CD8-positive, alpha-beta memory T cell (primary cell): ENCODE measurements around the gene FURIN. TPM values are rescaled to one million over a fixed set of nuclear protein-coding genes. Genes with fewer than 3 reads are reported as not detected.

ENCODE experiments used
- CTCF ChIA-PET: fragments of 350-600 bp; sonication (Branson Sonifier 250); formaldehyde crosslinking; loops from one replicate; lab custom pipeline; 2021; ENCODE audit warnings: antibody characterized with exemption; lab: Charles Lee
- POLR2A ChIA-PET: fragments of 350-600 bp; sonication (Branson Sonifier 250); formaldehyde crosslinking; loops from one replicate; lab custom pipeline; 2021; ENCODE audit warnings: antibody characterized with exemption; lab: Charles Lee
- DNase-seq, 5 donors: peaks; one replicate each; pipeline versions ENCODE4 v3.0.0 to v3.0.0-alpha.2; 2020 to 2022; ENCODE audit warnings: mixed read lengths in 1 of 5
- H3K27ac ChIP-seq: one replicate; pipeline ENCODE4 v1.7.0; 2013; ENCODE audit warnings: low read depth, mild to moderate bottlenecking, low read length, moderate library complexity
- H3K27me3 ChIP-seq: 2 replicates; pipeline ENCODE4 v1.7.0; 2013; ENCODE audit warnings: low read length, mild to moderate bottlenecking; ENCODE audit not compliant: insufficient read depth, poor library complexity, severe bottlenecking
- H3K36me3 ChIP-seq: 2 replicates; pipeline ENCODE4 v1.7.0; 2013; ENCODE audit warnings: mild to moderate bottlenecking, low read length, moderate library complexity; ENCODE audit not compliant: insufficient read depth
- H3K4me1 ChIP-seq: 2 replicates; pipeline ENCODE4 v1.7.0; 2013; ENCODE audit warnings: mild to moderate bottlenecking, low read length, moderate library complexity; ENCODE audit not compliant: insufficient read depth
- H3K4me3 ChIP-seq: 2 replicates; pipeline ENCODE4 v1.7.0; 2013; ENCODE audit warnings: mild to moderate bottlenecking, low read length
- H3K9me3 ChIP-seq: 2 replicates; pipeline ENCODE4 v1.7.0; 2013; ENCODE audit warnings: mild to moderate bottlenecking, low read length
- H3K27ac Mint-ChIP-seq, 8 donors: one replicate each; pipeline ENCODE4 v1.8.0; 2020 to 2021; ENCODE audit warnings: mixed read lengths in 8 of 8, mild to moderate bottlenecking in 6 of 8, inconsistent platforms in 3 of 8, moderate library complexity in 3 of 8
- H3K27me3 Mint-ChIP-seq, 2 donors: one replicate each; pipeline ENCODE4 v1.8.0; 2020 to 2021; ENCODE audit warnings: mixed read lengths in 2 of 2, mild to moderate bottlenecking in 1 of 2, moderate library complexity in 1 of 2
- H3K36me3 Mint-ChIP-seq, 3 donors: one replicate each; pipeline ENCODE4 v1.8.0; 2020 to 2021; ENCODE audit warnings: mixed read lengths in 3 of 3, inconsistent platforms in 1 of 3, mild to moderate bottlenecking in 1 of 3
- H3K4me1 Mint-ChIP-seq, 3 donors: one replicate each; pipeline ENCODE4 v1.8.0; 2020 to 2021; ENCODE audit warnings: mixed read lengths in 3 of 3, inconsistent platforms in 1 of 3, mild to moderate bottlenecking in 1 of 3
- H3K4me3 Mint-ChIP-seq, 7 donors: one replicate each; pipeline ENCODE4 v1.8.0; 2020 to 2021; ENCODE audit warnings: mixed read lengths in 7 of 7, mild to moderate bottlenecking in 6 of 7, moderate library complexity in 4 of 7, inconsistent platforms in 2 of 7
- H3K9me3 Mint-ChIP-seq, 5 donors: one replicate each; pipeline ENCODE4 v1.8.0; 2020 to 2022; ENCODE audit warnings: mixed read lengths in 5 of 5, mild to moderate bottlenecking in 3 of 5, moderate library complexity in 2 of 5, inconsistent platforms in 1 of 5
- polyA plus RNA-seq: library from polyadenylated mRNA; unstranded; fragments of 300-500 nt; fragmentation: Illumina TruSeq; gene quantifications from one replicate; pipeline ENCODE4 v1.2.3, GENCODE V29; 2021
- total RNA-seq, 2 experiments: library from RNA; stranded (reverse); gene quantifications; one replicate each; pipeline ENCODE4 v1.2.3, GENCODE V29; 2021

The FURIN gene
- total and polyA plus RNA-seq, 3 experiments from 2014 or later, result 11.7 to 124 (median 121) TPM

GRCh38 chr15:90881978-90882721 lies 13.8 kb downstream of the FURIN start:
- peaks cover 4 to 12% (median 5%) of the 10 kb centered on the region in 3 donors for H3K4me1 Mint-ChIP-seq

GRCh38 chr15:90882781-90883525 lies 14.6 kb downstream of the FURIN start:
- Histone ChIP-seq H3K36me3 (no peaks in the 10 kb centered on the region), H3K4me1 (peaks cover 4% of the 10 kb centered on the region), H3K4me3 (no peak overlapping the region), H3K27me3 (no peaks in the 10 kb centered on the region), H3K9me3 (no peaks in the 10 kb centered on the region), H3K27ac (no peak overlapping the region)
- ChIA-PET POLR2A (no interaction called here), CTCF (no interaction called here)
- peaks cover 0 to 39% (median 4%) of the 10 kb centered on the region in 3 donors for H3K36me3 Mint-ChIP-seq
- no peak overlapping the region for H3K4me3 Mint-ChIP-seq
- DNase-seq, result no peak
- peak overlapping the region in 1 of 8 donors; percentile 92 for H3K27ac Mint-ChIP-seq
- peaks cover 4 to 12% (median 5%) of the 10 kb centered on the region in 3 donors for H3K4me1 Mint-ChIP-seq
- H3K27me3 Mint-ChIP-seq, result peaks cover 9 to 15% of the 10 kb centered on the region in 2 donors
- no peaks in the 10 kb centered on the region for H3K9me3 Mint-ChIP-seq

More at GRCh38 chr15:90881978-90882721, 13.8 kb downstream of the FURIN start:
- H3K4me3 ChIP-seq, result no peak overlapping the region
- peak overlapping the region in 1 of 8 donors; percentile 50 for H3K27ac Mint-ChIP-seq
- peaks cover 0 to 47% (median 4%) of the 10 kb centered on the region in 3 donors for H3K36me3 Mint-ChIP-seq
- no peak overlapping the region for H3K4me3 Mint-ChIP-seq
- H3K27me3 ChIP-seq, result no peaks in the 10 kb centered on the region
- ChIA-PET POLR2A (interaction anchor here (0.6 kb wide), 1 partner anchor 456 kb away, joined by 3 read pairs; no protein-coding TSS in a partner anchor), CTCF (interaction anchor here (1.5 kb wide), 1 partner anchor 234 kb away, joined by 3 read pairs; no protein-coding TSS in a partner anchor)
- H3K4me1 ChIP-seq, result peaks cover 4% of the 10 kb centered on the region
- H3K27ac ChIP-seq, result no peak overlapping the region
- H3K9me3 ChIP-seq, result no peaks in the 10 kb centered on the region
- DNase-seq, result no peak
- H3K27me3 Mint-ChIP-seq, result peaks cover 9% of the 10 kb centered on the region in 2 donors
- H3K9me3 Mint-ChIP-seq, result no peaks in the 10 kb centered on the region
- H3K36me3 ChIP-seq, result peaks cover 5% of the 10 kb centered on the region

- no peaks in the 10 kb centered on the region for H3K9me3 ChIP-seq
- no peaks in the 10 kb centered on the region for H3K27me3 ChIP-seq
- H3K4me3 Mint-ChIP-seq, result no peak overlapping the region
- H3K27me3 Mint-ChIP-seq, result peaks cover 12 to 19% of the 10 kb centered on the region in 2 donors
- H3K27ac ChIP-seq, result no peak overlapping the region
- H3K36me3 Mint-ChIP-seq, result peaks cover 0 to 33% (median 0%) of the 10 kb centered on the region in 3 donors
- no peak for DNase-seq
- no peaks in the 10 kb centered on the region for H3K36me3 ChIP-seq
- no peak overlapping the region for H3K4me3 ChIP-seq
- H3K9me3 Mint-ChIP-seq, result no peaks in the 10 kb centered on the region
- POLR2A ChIA-PET, result no interaction called here
- no peak overlapping the region for H3K27ac Mint-ChIP-seq
- H3K4me1 Mint-ChIP-seq, result peaks cover 4 to 15% (median 5%) of the 10 kb centered on the region in 3 donors
- CTCF ChIA-PET, result interaction anchor here (3.3 to 3.8 kb wide), 2 partner anchors 49 to 235 kb away, joined by 16 to 34 read pairs; partner anchors contain the start of gene HDDC3
- H3K4me1 ChIP-seq, result peaks cover 4% of the 10 kb centered on the region
These were observed 15.2 kb downstream of the FURIN start for GRCh38 chr15:90883526-90883975.

GRCh38 chr15:90883976-90884718 lies 15.8 kb downstream of the FURIN start, which contains the start of gene FES:
Gene FES (plus strand): TSS chr15:90884504. CDS start chr15:90885046, 542 bp downstream.
- Histone ChIP-seq H3K27me3 (no peaks in the 10 kb centered on the region), H3K27ac (no peak within 1 kb of the TSS), H3K36me3 (no peaks in the 10 kb centered on the region), H3K9me3 (no peaks in the 10 kb centered on the region), H3K4me1 (peaks cover 6% of the 10 kb centered on the region), H3K4me3 (no peak within 1 kb of the TSS)
- POLR2A ChIA-PET, result no interaction called here
- DNase-seq, result no peak
- Mint-ChIP-seq H3K9me3 (no peaks in the 10 kb centered on the region), H3K4me3 (peak within 1 kb of the TSS in 2 of 7 donors; percentile 12 to 27), H3K27me3 (peaks cover 14 to 19% of the 10 kb centered on the region in 2 donors), H3K4me1 (peaks cover 5 to 18% (median 6%) of the 10 kb centered on the region in 3 donors), H3K36me3 (peaks cover 0 to 27% (median 0%) of the 10 kb centered on the region in 3 donors), H3K27ac (peak within 1 kb of the TSS in 3 of 8 donors; percentile 20 to 59 (median 42))
- CTCF ChIA-PET, result interaction anchor here (0.5 to 3.8 kb wide), 5 partner anchors 48 to 386 kb away, joined by 3 to 34 read pairs (median 4); partner anchors contain the start of gene HDDC3

- POLR2A ChIA-PET, result no interaction called here
- Mint-ChIP-seq H3K4me1 (peaks cover 10 to 24% (median 10%) of the 10 kb centered on the region in 3 donors), H3K27ac (peak overlapping the region in 3 of 8 donors; percentile 20 to 59 (median 42)), H3K9me3 (no peaks in the 10 kb centered on the region), H3K36me3 (peaks cover 0 to 20% (median 0%) of the 10 kb centered on the region in 3 donors), H3K27me3 (peaks cover 16 to 19% of the 10 kb centered on the region in 2 donors), H3K4me3 (peak overlapping the region in 2 of 7 donors; percentile 12 to 27)
- Histone ChIP-seq H3K4me3 (no peak overlapping the region), H3K9me3 (no peaks in the 10 kb centered on the region), H3K27me3 (no peaks in the 10 kb centered on the region), H3K36me3 (no peaks in the 10 kb centered on the region), H3K27ac (no peak overlapping the region), H3K4me1 (peaks cover 9% of the 10 kb centered on the region)
- no peak for DNase-seq
- CTCF ChIA-PET, result interaction anchor here (0.5 to 3.8 kb wide), 28 partner anchors 9 to 565 kb away, joined by 3 to 34 read pairs (median 6); partner anchors contain the start of genes FURIN, HDDC3 and UNC45A
These were observed 16.5 kb downstream of the FURIN start for GRCh38 chr15:90884719-90885431.

- peaks cover 19% of the 10 kb centered on the region in 2 donors for H3K27me3 Mint-ChIP-seq
- H3K27me3 ChIP-seq, result no peaks in the 10 kb centered on the region
- H3K9me3 ChIP-seq, result no peaks in the 10 kb centered on the region
- ChIA-PET CTCF (interaction anchor here (0.7 to 3.8 kb wide), 47 partner anchors 9 to 566 kb away, joined by 3 to 34 read pairs (median 5); partner anchors contain the start of genes FURIN, HDDC3 and UNC45A), POLR2A (interaction anchor here (1.1 kb wide), 1 partner anchor 238 kb away, joined by 3 read pairs; no protein-coding TSS in a partner anchor)
- peak overlapping the region in 3 of 7 donors; percentile 12 to 43 (median 25) for H3K4me3 Mint-ChIP-seq
- peaks cover 10 to 27% (median 10%) of the 10 kb centered on the region in 3 donors for H3K4me1 Mint-ChIP-seq
- H3K4me3 ChIP-seq, result no peak overlapping the region
- no peaks in the 10 kb centered on the region for H3K36me3 ChIP-seq
- H3K27ac Mint-ChIP-seq, result peak overlapping the region in 1 of 8 donors; percentile 42
- H3K9me3 Mint-ChIP-seq, result no peaks in the 10 kb centered on the region
- peaks cover 0 to 13% (median 0%) of the 10 kb centered on the region in 3 donors for H3K36me3 Mint-ChIP-seq
- peaks cover 9% of the 10 kb centered on the region for H3K4me1 ChIP-seq
- peak; percentile 63 to 80 (median 65) for DNase-seq
- no peak overlapping the region for H3K27ac ChIP-seq
These were observed 17.3 kb downstream of the FURIN start for GRCh38 chr15:90885432-90886290.
